ENCODE measurements around the gene MYL3. TPM values are rescaled to one million over a fixed set of nuclear protein-coding genes. Genes with fewer than 3 reads are reported as not detected.

MYL3 gene
- total RNA-seq, 1 donor from 2014 or later, result not detected

GRCh38 chr3:46888705-46889104, 25.5 kb upstream of the MYL3 start:
- peaks cover 45% of the 10 kb centered on the region for H3K27me3 Mint-ChIP-seq
- H3K4me1 Mint-ChIP-seq, result peaks cover 14% of the 10 kb centered on the region
- DNase-seq, result no peak
- no peak overlapping the region for H3K4me3 Mint-ChIP-seq
- POLR2A ChIA-PET, result no interaction called here
- H3K36me3 Mint-ChIP-seq (ENCODE audit: low read depth), result no peaks in the 10 kb centered on the region
- CTCF ChIA-PET, result interaction anchor here (1.0 kb wide), 1 partner anchor 110 kb away, joined by 3 read pairs; no protein-coding TSS in a partner anchor
- H3K27ac Mint-ChIP-seq, result no peak overlapping the region
- TF ChIP-seq, protein P1, sequence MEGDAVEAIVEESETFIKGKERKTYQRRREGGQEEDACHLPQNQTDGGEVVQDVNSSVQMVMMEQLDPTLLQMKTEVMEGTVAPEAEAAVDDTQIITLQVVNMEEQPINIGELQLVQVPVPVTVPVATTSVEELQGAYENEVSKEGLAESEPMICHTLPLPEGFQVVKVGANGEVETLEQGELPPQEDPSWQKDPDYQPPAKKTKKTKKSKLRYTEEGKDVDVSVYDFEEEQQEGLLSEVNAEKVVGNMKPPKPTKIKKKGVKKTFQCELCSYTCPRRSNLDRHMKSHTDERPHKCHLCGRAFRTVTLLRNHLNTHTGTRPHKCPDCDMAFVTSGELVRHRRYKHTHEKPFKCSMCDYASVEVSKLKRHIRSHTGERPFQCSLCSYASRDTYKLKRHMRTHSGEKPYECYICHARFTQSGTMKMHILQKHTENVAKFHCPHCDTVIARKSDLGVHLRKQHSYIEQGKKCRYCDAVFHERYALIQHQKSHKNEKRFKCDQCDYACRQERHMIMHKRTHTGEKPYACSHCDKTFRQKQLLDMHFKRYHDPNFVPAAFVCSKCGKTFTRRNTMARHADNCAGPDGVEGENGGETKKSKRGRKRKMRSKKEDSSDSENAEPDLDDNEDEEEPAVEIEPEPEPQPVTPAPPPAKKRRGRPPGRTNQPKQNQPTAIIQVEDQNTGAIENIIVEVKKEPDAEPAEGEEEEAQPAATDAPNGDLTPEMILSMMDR (IDR thresholded peaks at IDR 0.05), result no peak
- intact Hi-C loops (cut with micrococcal nuclease), result no loop called here
- ATAC-seq (ENCODE audit: low read depth), result no peak
- no peaks in the 10 kb centered on the region for H3K9me3 Mint-ChIP-seq

- peaks cover 44% of the 10 kb centered on the region for H3K27me3 Mint-ChIP-seq
- H3K9me3 Mint-ChIP-seq, result no peaks in the 10 kb centered on the region
- ATAC-seq (ENCODE audit: low read depth) (no peak), DNase-seq (no peak)
- CTCF ChIA-PET, result interaction anchor here (1.2 kb wide), 1 partner anchor 41 kb away, joined by 3 read pairs; no protein-coding TSS in a partner anchor
- TF ChIP-seq, protein P1 (IDR thresholded peaks at IDR 0.05), result no peak
- intact Hi-C loops (cut with micrococcal nuclease), result no loop called here
- no peak overlapping the region for H3K27ac Mint-ChIP-seq
- no peak overlapping the region for H3K4me3 Mint-ChIP-seq
- POLR2A ChIA-PET, result no interaction called here
- H3K36me3 Mint-ChIP-seq (ENCODE audit: low read depth), result no peaks in the 10 kb centered on the region
- H3K4me1 Mint-ChIP-seq, result peaks cover 17% of the 10 kb centered on the region
Measured at GRCh38 chr3:46887980-46888494, 24.8 kb upstream of the MYL3 start.

- no peak overlapping the region for H3K4me3 Mint-ChIP-seq
- CTCF ChIA-PET, result interaction anchor here (0.9 kb wide), 1 partner anchor 10 kb away, joined by 5 read pairs; no protein-coding TSS in a partner anchor
Measured at GRCh38 chr3:46885612-46886011, 22.4 kb upstream of the MYL3 start.

GRCh38 chr3:46884929-46885328, 21.7 kb upstream of the MYL3 start:
- Mint-ChIP-seq H3K4me3 (no peak overlapping the region), H3K36me3 (ENCODE audit: low read depth) (no peaks in the 10 kb centered on the region), H3K9me3 (no peaks in the 10 kb centered on the region), H3K27me3 (peaks cover 39% of the 10 kb centered on the region), H3K27ac (no peak overlapping the region), H3K4me1 (peaks cover 12% of the 10 kb centered on the region)
- POLR2A ChIA-PET, result no interaction called here
- ATAC-seq (ENCODE audit: low read depth) (no peak), DNase-seq (no peak)
- TF ChIP-seq, protein P1 (IDR thresholded peaks at IDR 0.05), result no peak
- intact Hi-C loops (cut with micrococcal nuclease), result no loop called here
- CTCF ChIA-PET, result interaction anchor here (1.0 kb wide), 1 partner anchor 180 kb away, joined by 3 read pairs; no protein-coding TSS in a partner anchor

More at GRCh38 chr3:46885612-46886011, 22.4 kb upstream of the MYL3 start:
- Mint-ChIP-seq H3K4me1 (peaks cover 11% of the 10 kb centered on the region), H3K36me3 (ENCODE audit: low read depth) (no peaks in the 10 kb centered on the region), H3K9me3 (no peaks in the 10 kb centered on the region), H3K27me3 (peaks cover 33% of the 10 kb centered on the region), H3K27ac (no peak overlapping the region)
- POLR2A ChIA-PET, result no interaction called here
- no peak for DNase-seq
- intact Hi-C loops (cut with micrococcal nuclease), result no loop called here
- TF ChIP-seq, protein P1 (IDR thresholded peaks at IDR 0.05), result no peak
- no peak for ATAC-seq (ENCODE audit: low read depth)

GRCh38 chr3:46884427-46884826, 21.2 kb upstream of the MYL3 start:
- intact Hi-C loops (cut with micrococcal nuclease), result no loop called here
- H3K9me3 Mint-ChIP-seq, result no peaks in the 10 kb centered on the region
- no peaks in the 10 kb centered on the region for H3K36me3 Mint-ChIP-seq (ENCODE audit: low read depth)
- ATAC-seq (ENCODE audit: low read depth) (no peak), DNase-seq (no peak)
- H3K27ac Mint-ChIP-seq, result no peak overlapping the region
- ChIA-PET POLR2A (no interaction called here), CTCF (interaction anchor here (1.0 kb wide), 1 partner anchor 179 kb away, joined by 3 read pairs; no protein-coding TSS in a partner anchor)
- H3K4me1 Mint-ChIP-seq, result peaks cover 12% of the 10 kb centered on the region
- H3K27me3 Mint-ChIP-seq, result peaks cover 41% of the 10 kb centered on the region
- no peak overlapping the region for H3K4me3 Mint-ChIP-seq
- TF ChIP-seq, protein P1 (IDR thresholded peaks at IDR 0.05), result no peak
